Astrocyte of the spinal cord (primary cell): ENCODE data around the gene SLC6A12.
"Not testable (repeated sequence)": the region's sequence is repeated elsewhere in the genome, so short reads cannot be mapped to it uniquely, and the experiment has no call there.

Experiments used
- DNase-seq: peaks from one replicate; pipeline ENCODE4 v3.0.0; 2011; ENCODE audit warnings: low read depth, low spot score
- H3K4me3 ChIP-seq: 2 replicates; pipeline ENCODE4 v1.5.1; 2011; ENCODE audit warnings: low read depth, mild to moderate bottlenecking, low read length, moderate library complexity
- CTCF ChIP-seq: IDR thresholded peaks from 2 replicates; pipeline ENCODE4 v1.5.1; 2012; ENCODE audit warnings: low read depth, mild to moderate bottlenecking, low read length, inconsistent platforms
- in situ Hi-C: cut with HindIII; loops from 2 replicates; pipeline ENCODE4 v1.10.0; 2017; ENCODE audit warnings: low sequenced_read_pairs

Gene SLC6A12

GRCh38 chr12:218728-219590 is 5.0 kb upstream of the SLC6A12 start:
- H3K4me3 ChIP-seq: no peak overlapping the region
- TF ChIP-seq CTCF: no peak
- DNase-seq: no peak
- in situ Hi-C loops: no loop called here

- no peak for TF ChIP-seq CTCF
- in situ Hi-C loops: no loop called here
- no peak for DNase-seq
- H3K4me3 ChIP-seq: no peak overlapping the region
These were observed 4.3 kb upstream of the SLC6A12 start for GRCh38 chr12:218221-218620.

- in situ Hi-C loops, DNase-seq, H3K4me3 ChIP-seq: not testable (repeated sequence)
These were observed 3.1 kb upstream of the SLC6A12 start for GRCh38 chr12:217029-217428.

- no peak for TF ChIP-seq CTCF
- in situ Hi-C loops: no loop called here
- no peak overlapping the region for H3K4me3 ChIP-seq
- no peak for DNase-seq
These were observed 1.2 kb upstream of the SLC6A12 start for GRCh38 chr12:215116-215515.

GRCh38 chr12:213527-213932 is 427 bp downstream of the SLC6A12 start:
- in situ Hi-C loops: no loop called here
- no peak for TF ChIP-seq CTCF
- H3K4me3 ChIP-seq: no peak overlapping the region
- no peak for DNase-seq

GRCh38 chr12:212715-213526 is 1.0 kb downstream of the SLC6A12 start:
- no peak for DNase-seq
- TF ChIP-seq CTCF: no peak
- in situ Hi-C loops: no loop called here
- no peak overlapping the region for H3K4me3 ChIP-seq

GRCh38 chr12:212415-212714 is 1.6 kb downstream of the SLC6A12 start:
- no peak overlapping the region for H3K4me3 ChIP-seq
- TF ChIP-seq CTCF: no peak
- DNase-seq: no peak
- in situ Hi-C loops: no loop called here
